Panc1 (cell line): ENCODE results near the gene DYNC1I1.

Experiments used
- CTCF ChIP-seq: fragments of 450-650 bp; IDR thresholded peaks from 2 replicates; pipeline ENCODE4 v1.5.1; 2017; ENCODE audit warnings: mild to moderate bottlenecking
- POLR2AphosphoS5 ChIP-seq: IDR thresholded peaks from 2 replicates; pipeline ENCODE4 v1.6.1; 2012; ENCODE audit warnings: mild to moderate bottlenecking, low read depth, low read length, moderate library complexity
- REST ChIP-seq, 2 experiments: IDR thresholded peaks; 2 replicates each; pipeline ENCODE4 v1.6.1; 2011 to 2012; ENCODE audit warnings: low read depth in 2 of 2, control low read depth in 1 of 2, low read length in 1 of 2, mild to moderate bottlenecking in 1 of 2, moderate library complexity in 1 of 2; ENCODE audit not compliant: insufficient read depth in 1 of 2
- SIN3A ChIP-seq: IDR thresholded peaks from 2 replicates; pipeline ENCODE4 v1.6.1; 2012; ENCODE audit warnings: low read depth, mild to moderate bottlenecking, low read length, moderate library complexity, borderline replicate concordance; ENCODE audit not compliant: insufficient read depth
- TCF7L2 ChIP-seq: IDR thresholded peaks from 2 replicates; pipeline ENCODE4 v1.6.1; 2011; ENCODE audit warnings: mild to moderate bottlenecking, low read depth, low read length, inconsistent platforms

GRCh38 chr7:96127746-96128145 is 355.4 kb downstream of the DYNC1I1 start:
- TF ChIP-seq POLR2AphosphoS5, result no peak
- no peak for TF ChIP-seq CTCF
- no peak for TF ChIP-seq TCF7L2
- TF ChIP-seq REST (IDR thresholded peaks at IDR 0.05; ENCODE audit: insufficient read depth in 1 of 2, low read depth in 2 of 2, low read length in 1 of 2), result no peak
- TF ChIP-seq SIN3A, result no peak
